MCF 10A (cell line): ENCODE data around the gene FOXB1. TPM values are rescaled to one million over a fixed set of nuclear protein-coding genes. Genes with fewer than 3 reads are reported as not detected.

Experiments used
- BruUV-seq: library from RNA; stranded (reverse); fragments of 400-500 nt; replicated peaks from 2 replicates; lab custom pipeline; 2021; lab: Mats Ljungman, UMichigan
- CTCF ChIA-PET: fragments of 300-600 bp; sonication (Branson Sonifier 250); formaldehyde crosslinking; extraction: SDS; loops from one replicate; lab custom pipeline; 2021; ENCODE audit warnings: antibody characterized with exemption, inconsistent platforms; lab: Yijun Ruan, JAX
- POLR2A ChIA-PET: fragments of 300-600, 350-650 bp; sonication (Branson Sonifier 250); formaldehyde crosslinking; extraction: SDS; loops from one replicate; lab custom pipeline; 2020; ENCODE audit warnings: antibody characterized with exemption, inconsistent platforms; lab: Yijun Ruan, JAX
- DNase-seq: peaks from one replicate; pipeline ENCODE4 v3.0.0-alpha.2; 2018; ENCODE audit not compliant: unreplicated experiment
- H3K27ac Mint-ChIP-seq: one replicate; pipeline ENCODE4 v1.8.0; 2022; ENCODE audit warnings: mild to moderate bottlenecking, low read depth, mixed read lengths; ENCODE audit not compliant: unreplicated experiment
- H3K27me3 Mint-ChIP-seq: one replicate; pipeline ENCODE4 v1.8.0; 2022; ENCODE audit warnings: mixed read lengths; ENCODE audit not compliant: insufficient read depth, unreplicated experiment
- H3K36me3 Mint-ChIP-seq: one replicate; pipeline ENCODE4 v1.8.0; 2022; ENCODE audit warnings: mild to moderate bottlenecking, moderate library complexity, mixed read lengths; ENCODE audit not compliant: insufficient read depth, unreplicated experiment
- H3K4me1 Mint-ChIP-seq: one replicate; pipeline ENCODE4 v1.8.0; 2022; ENCODE audit warnings: mixed read lengths; ENCODE audit not compliant: insufficient read depth, unreplicated experiment
- H3K4me3 Mint-ChIP-seq: one replicate; pipeline ENCODE4 v1.8.0; 2022; ENCODE audit warnings: mild to moderate bottlenecking, moderate library complexity, mixed read lengths; ENCODE audit not compliant: unreplicated experiment
- H3K9me3 Mint-ChIP-seq: one replicate; pipeline ENCODE4 v1.8.0; 2022; ENCODE audit warnings: mixed read lengths; ENCODE audit not compliant: unreplicated experiment
- CTCF ChIP-seq: fragments of 200-600 bp; IDR thresholded peaks from one replicate; pipeline ENCODE4 v1.8.0; 2022; ENCODE audit warnings: antibody characterized with exemption, mild to moderate bottlenecking; ENCODE audit not compliant: unreplicated experiment
- intact Hi-C: fragments of 100-400 bp; cut with micrococcal nuclease; formaldehyde crosslinking; loops from 2 replicates; pipeline ENCODE4 v1.14.1; 2022
- total RNA-seq: library from RNA; stranded (reverse); gene quantifications from 2 replicates; pipeline ENCODE4 v1.2.3, GENCODE V29; 2022

The FOXB1 gene
- total RNA-seq, 1 experiment from 2014 or later, result not detected

GRCh38 chr15:60054472-60054871, 50.4 kb downstream of the FOXB1 start:
- Mint-ChIP-seq H3K27me3 (no peaks in the 10 kb centered on the region), H3K4me3 (no peak overlapping the region), H3K27ac (no peak overlapping the region), H3K36me3 (no peaks in the 10 kb centered on the region), H3K9me3 (peaks cover 7% of the 10 kb centered on the region), H3K4me1 (peaks cover 14% of the 10 kb centered on the region)
- intact Hi-C loops, result no loop called here
- no peak for DNase-seq
- no peak for TF ChIP-seq CTCF
- no TSS peak for BruUV-seq
- CTCF ChIA-PET, result no interaction called here
- POLR2A ChIA-PET, result interaction anchor here (1.7 to 2.5 kb wide), 2 partner anchors 48 to 366 kb away, joined by 3 to 8 read pairs; no protein-coding TSS in a partner anchor
